SHP77 treated with DMSO at 0.1 percent for 48 hours (cell line): ENCODE data around the gene ADGRV1.

Source experiments
- DNase-seq: peaks from one replicate; lab custom pipeline; 2025; lab: John Stamatoyannopoulos, UW

The ADGRV1 gene

DNA sequence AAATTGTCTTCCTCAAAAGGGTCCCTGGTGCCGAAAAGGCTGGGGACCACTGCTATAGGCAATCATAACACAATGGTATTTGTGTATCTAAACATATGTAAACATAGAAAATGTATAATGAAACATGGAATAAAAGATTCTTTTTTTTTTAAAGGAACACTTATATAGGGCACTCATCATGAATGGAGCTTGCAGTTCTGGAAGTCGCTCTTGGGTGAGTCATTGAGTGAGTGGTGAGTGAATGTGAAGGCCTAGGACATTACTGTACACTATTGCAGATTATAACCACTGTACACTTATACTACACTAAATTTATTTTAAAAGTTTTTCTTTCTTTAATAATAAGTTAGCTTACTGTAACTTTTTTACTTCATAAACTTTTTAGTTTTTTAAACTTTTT lies 648.1 kb downstream of the ADGRV1 start:
- no peak for DNase-seq

DNA sequence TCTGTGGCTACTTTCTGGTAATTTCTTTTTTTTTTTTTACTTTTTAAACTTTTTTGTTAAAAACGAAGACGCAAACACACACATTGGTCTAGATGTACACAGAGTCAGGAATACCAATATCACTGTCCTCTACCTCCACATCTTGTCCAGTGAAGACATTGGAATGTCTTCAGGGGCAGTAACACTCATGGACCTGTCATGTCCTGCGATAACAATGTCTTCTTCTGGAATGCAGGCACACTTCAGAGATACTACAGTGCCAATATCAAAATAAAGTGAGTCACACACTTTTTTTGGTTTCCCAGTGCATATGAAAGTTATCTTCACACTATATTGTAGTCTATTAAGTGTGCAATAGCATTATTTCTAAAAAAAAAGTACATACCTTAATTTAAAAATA lies 648.7 kb downstream of the ADGRV1 start:
- no peak for DNase-seq

DNA sequence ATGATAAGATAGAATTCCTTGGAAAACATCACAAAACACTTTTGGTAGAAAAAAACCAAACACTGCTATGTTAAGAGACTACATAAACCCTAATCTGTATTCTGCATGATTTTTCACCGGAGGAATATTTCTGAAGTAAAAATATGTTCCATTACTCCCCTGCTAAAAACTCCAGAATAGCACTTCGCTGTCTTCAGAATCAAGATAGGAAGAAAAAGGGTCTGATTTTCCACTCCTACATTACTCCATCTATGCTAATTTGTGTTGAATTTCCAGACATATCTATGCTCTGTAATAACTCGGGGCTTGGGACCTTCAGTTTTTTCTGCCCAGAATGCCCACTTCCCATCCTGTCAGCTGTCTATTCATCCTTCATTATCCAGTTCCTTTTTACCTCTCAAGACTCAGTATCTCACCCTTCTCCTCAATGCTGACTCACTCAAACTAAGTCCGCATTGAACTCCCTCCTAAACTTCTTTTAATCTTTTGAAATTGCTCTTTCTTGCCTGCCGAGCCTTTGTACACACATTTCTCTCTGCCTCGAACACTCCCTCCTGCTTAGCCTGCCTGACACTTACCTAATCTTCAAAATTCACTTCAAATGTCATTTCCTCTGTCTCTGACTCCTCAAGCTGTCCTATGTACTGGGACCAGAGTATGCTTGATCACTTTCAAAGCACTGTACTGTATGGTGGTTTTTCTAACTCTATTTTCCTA lies 653.6 kb downstream of the ADGRV1 start:
- no peak for DNase-seq

DNA sequence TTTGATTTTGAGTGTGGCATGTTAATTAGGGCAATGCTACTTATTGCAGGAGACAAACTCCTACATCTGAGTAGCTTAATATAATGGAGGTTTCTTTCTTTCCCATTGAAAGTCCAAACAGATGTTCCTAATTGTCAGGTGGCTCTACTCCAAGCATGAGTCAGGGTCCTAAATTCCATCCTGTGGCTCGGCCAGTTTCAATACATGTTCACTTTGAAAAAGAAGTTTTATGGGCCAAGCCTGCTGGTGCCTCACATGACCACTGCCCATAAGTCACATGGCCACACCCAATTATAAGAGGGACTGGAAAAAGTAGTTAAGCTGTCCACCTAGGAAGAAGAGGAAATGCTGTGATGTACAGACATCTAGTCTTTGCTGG lies 654.1 kb downstream of the ADGRV1 start:
- DNase-seq: no peak
